H1 (cell line): ENCODE data around the gene MMP12. TPM values are rescaled to one million over a fixed set of nuclear protein-coding genes. Genes with fewer than 3 reads are reported as not detected.

ENCODE experiments used
- CTCF ChIA-PET: fragments of 300-600 bp; sonication (Branson Sonifier 250); formaldehyde crosslinking; loops from one replicate; lab custom pipeline; 2021; ENCODE audit not compliant: partially characterized antibody; lab: Charles Lee
- POLR2A ChIA-PET: fragments of 300-600 bp; sonication (Branson Sonifier 250); formaldehyde crosslinking; loops from one replicate; lab custom pipeline; 2021; ENCODE audit warnings: inconsistent platforms; ENCODE audit not compliant: partially characterized antibody; lab: Charles Lee
- DNase-seq, 2 experiments: peaks; one replicate each; pipeline versions ENCODE4 v3.0.0 to v3.0.0-alpha.2; 2010 to 2022; ENCODE audit warnings: low spot score in 2 of 2, low read depth in 1 of 2, mixed read lengths in 1 of 2
- FAIRE-seq: peaks from 2 replicates; lab custom pipeline; 2011; peaks lifted over from hg19 to GRCh38; lab: Jason Lieb, UNC
- H2AFZ ChIP-seq: 2 replicates; pipeline ENCODE4 v1.8.1; 2012; ENCODE audit warnings: low read length, inconsistent platforms
- H2AK5ac ChIP-seq: 2 replicates; pipeline ENCODE4 v1.6.1; 2013; ENCODE audit warnings: low read depth, low read length
- H2BK120ac ChIP-seq: replicated peaks from 2 replicates; pipeline ENCODE3; 2013; ENCODE audit warnings: low read depth, low read length, inconsistent platforms
- H2BK12ac ChIP-seq: 2 replicates; pipeline ENCODE4 v1.6.1; 2013; ENCODE audit warnings: low read depth, low read length
- H2BK15ac ChIP-seq: 2 replicates; pipeline ENCODE4 v1.6.1; 2013; ENCODE audit warnings: low read length
- H2BK20ac ChIP-seq: 2 replicates; pipeline ENCODE4 v1.6.1; 2013; ENCODE audit warnings: low read length
- H2BK5ac ChIP-seq: 2 replicates; pipeline ENCODE4 v1.6.1; 2013; ENCODE audit warnings: low read depth, low read length
- H3K14ac ChIP-seq: 2 replicates; pipeline ENCODE4 v1.6.1; 2013; ENCODE audit warnings: inconsistent platforms; ENCODE audit not compliant: insufficient read length
- H3K18ac ChIP-seq: 2 replicates; pipeline ENCODE4 v1.6.1; 2013; ENCODE audit warnings: low read length; ENCODE audit errors: extremely low read depth
- H3K23ac ChIP-seq: 2 replicates; pipeline ENCODE4 v1.6.1; 2013; ENCODE audit warnings: inconsistent platforms; ENCODE audit not compliant: insufficient read length
- H3K23me2 ChIP-seq: 2 replicates; pipeline ENCODE4 v1.6.1; 2013; ENCODE audit warnings: low read depth, low read length
- H3K27ac ChIP-seq: 2 replicates; pipeline ENCODE4 v1.6.1; 2011; ENCODE audit warnings: low read depth, low read length, inconsistent platforms
- H3K27me3 ChIP-seq, 4 experiments: replicated peaks in 1 of 4; 1 replicate in 1 of 4; 2 replicates in 3 of 4; pipeline versions ENCODE4 v1.6.1 to v1.8.1; 2011 to 2013; ENCODE audit warnings: low read length in 3 of 4, mild to moderate bottlenecking in 3 of 4, inconsistent platforms in 2 of 4, mixed read lengths in 2 of 4, moderate library complexity in 1 of 4; ENCODE audit not compliant: control insufficient read depth in 3 of 4, insufficient read depth in 3 of 4; ENCODE audit errors: extremely low read depth in 1 of 4
- H3K36me3 ChIP-seq, 4 experiments: 2 replicates each; pipeline versions ENCODE4 v1.6.1 to v1.8.1; 2011 to 2013; ENCODE audit warnings: mild to moderate bottlenecking in 4 of 4, low read length in 3 of 4, moderate library complexity in 2 of 4, control low read depth in 1 of 4, inconsistent platforms in 1 of 4; ENCODE audit not compliant: insufficient read depth in 4 of 4, control insufficient read depth in 2 of 4
- H3K4ac ChIP-seq: replicated peaks from 2 replicates; pipeline ENCODE3; 2013; ENCODE audit warnings: low read length, low read depth, mixed read lengths, inconsistent platforms; ENCODE audit not compliant: insufficient read length
- H3K4me1 ChIP-seq, 4 experiments: replicated peaks in 1 of 4; 1 replicate in 1 of 4; 2 replicates in 3 of 4; pipeline versions ENCODE4 v1.6.1 to v1.8.1; 2011 to 2013; ENCODE audit warnings: low read length in 3 of 4, inconsistent platforms in 2 of 4, mixed read lengths in 1 of 4; ENCODE audit not compliant: insufficient read depth in 4 of 4, control insufficient read depth in 3 of 4
- H3K4me2 ChIP-seq, 2 experiments: 2 replicates each; pipeline versions ENCODE4 v1.6.1 to v1.8.1; 2011 to 2013; ENCODE audit warnings: low read depth in 2 of 2, low read length in 2 of 2, control low read depth in 1 of 2, inconsistent platforms in 1 of 2, mild to moderate bottlenecking in 1 of 2; ENCODE audit not compliant: insufficient read depth in 1 of 2
- H3K4me3 ChIP-seq, 4 experiments: fragments of 200-600, 300-600 bp in 1 of 4; sonication (generic), shearing (Covaris generic), sonication (Bioruptor Twin) in 1 of 4; 2 replicates each; pipeline versions ENCODE4 v1.5.1 to v1.8.1; 2011 to 2016; ENCODE audit warnings: low read length in 4 of 4, low read depth in 3 of 4, control low read depth in 2 of 4, inconsistent platforms in 2 of 4, mild to moderate bottlenecking in 2 of 4, mixed read lengths in 1 of 4, moderate library complexity in 1 of 4; ENCODE audit not compliant: insufficient read depth in 2 of 4; ENCODE audit errors: extremely low read depth in 1 of 4
- H3K56ac ChIP-seq: replicated peaks from 2 replicates; pipeline ENCODE3; 2013; ENCODE audit warnings: low read depth, mild to moderate bottlenecking, mixed read lengths, low read length, inconsistent platforms; ENCODE audit not compliant: insufficient read length
- H3K79me1 ChIP-seq: 2 replicates; pipeline ENCODE4 v1.6.1; 2013; ENCODE audit warnings: low read depth, low read length, control low read depth
- H3K79me2 ChIP-seq, 2 experiments: 2 replicates each; pipeline versions ENCODE4 v1.6.1 to v1.8.1; 2012 to 2013; ENCODE audit warnings: low read length in 2 of 2, mild to moderate bottlenecking in 2 of 2, inconsistent platforms in 1 of 2; ENCODE audit not compliant: insufficient read depth in 2 of 2, control insufficient read depth in 1 of 2
- H3K9ac ChIP-seq, 4 experiments: replicated peaks in 1 of 4; 1 replicate in 1 of 4; 2 replicates in 3 of 4; pipeline versions ENCODE4 v1.6.1 to v1.8.1; 2011 to 2013; ENCODE audit warnings: low read depth in 3 of 4, low read length in 3 of 4, control low read depth in 2 of 4, mild to moderate bottlenecking in 2 of 4, moderate library complexity in 2 of 4, inconsistent platforms in 1 of 4; ENCODE audit errors: extremely low read depth in 1 of 4
- H3K9me3 ChIP-seq, 2 experiments: 2 replicates each; pipeline versions ENCODE4 v1.6.1 to v1.8.1; 2012 to 2013; ENCODE audit warnings: mild to moderate bottlenecking in 2 of 2, moderate library complexity in 2 of 2, control low read depth in 1 of 2, inconsistent platforms in 1 of 2, low read depth in 1 of 2, low read length in 1 of 2, mixed read lengths in 1 of 2; ENCODE audit not compliant: insufficient read depth in 2 of 2
- H4K20me1 ChIP-seq, 2 experiments: replicated peaks in 1 of 2; 2 replicates each; pipeline versions ENCODE3 to v1.8.1; 2011 to 2013; ENCODE audit warnings: inconsistent platforms in 2 of 2, low read length in 2 of 2, mild to moderate bottlenecking in 1 of 2; ENCODE audit not compliant: insufficient read depth in 2 of 2, control insufficient read depth in 1 of 2
- H4K5ac ChIP-seq: 2 replicates; pipeline ENCODE4 v1.6.1; 2013; ENCODE audit warnings: low read length, low read depth, mixed read lengths, inconsistent platforms; ENCODE audit not compliant: insufficient read length
- H4K8ac ChIP-seq: 2 replicates; pipeline ENCODE4 v1.8.0; 2013; ENCODE audit warnings: mild to moderate bottlenecking, moderate library complexity, low read length, inconsistent platforms; ENCODE audit not compliant: insufficient read depth; ENCODE audit errors: extremely low read depth
- H4K91ac ChIP-seq: replicated peaks from 2 replicates; pipeline ENCODE3; 2013; ENCODE audit warnings: low read length, mixed read lengths, inconsistent platforms; ENCODE audit not compliant: insufficient read length
- BCL11A ChIP-seq, 2 experiments: IDR thresholded peaks; one replicate each; pipeline ENCODE4 v1.6.1; 2011; ENCODE audit warnings: low read depth in 2 of 2, low read length in 2 of 2, mild to moderate bottlenecking in 2 of 2
- CHD2 ChIP-seq: IDR thresholded peaks from 2 replicates; pipeline ENCODE4 v1.6.1; 2012; ENCODE audit warnings: low read length, improper control_type of control experiment
- JUN ChIP-seq: IDR thresholded peaks from 2 replicates; pipeline ENCODE4 v1.6.1; 2011; ENCODE audit warnings: low read depth, mild to moderate bottlenecking, improper control_type of control experiment, low read length
- NANOG ChIP-seq: IDR thresholded peaks from 2 replicates; pipeline ENCODE4 v1.6.1; 2011; ENCODE audit warnings: low read length, low read depth, mild to moderate bottlenecking, inconsistent platforms; ENCODE audit not compliant: insufficient read depth, poor library complexity, severe bottlenecking
- POLR2AphosphoS5 ChIP-seq: IDR thresholded peaks from 2 replicates; pipeline ENCODE4 v1.6.1; 2011; ENCODE audit warnings: low read depth, low read length
- RNF2 ChIP-seq: fragments of 200-900, 300-1000 bp; sonication (generic); IDR thresholded peaks from 2 replicates; pipeline ENCODE4 v1.7.1; 2016; ENCODE audit warnings: borderline replicate concordance, low read depth, mild to moderate bottlenecking, antibody characterized with exemption, low read length; ENCODE audit not compliant: poor library complexity, severe bottlenecking; ENCODE audit errors: missing control alignments
- ZNF274 ChIP-seq: IDR thresholded peaks from 2 replicates; pipeline ENCODE4 v1.7.0; 2012; ENCODE audit warnings: low read length, borderline replicate concordance; ENCODE audit errors: extremely low read depth
- WGBS, 2 experiments: shearing (Covaris generic) in 1 of 2; methylation state at CpG; one replicate each; pipeline versions ENCODE4 v1.1.6 to v1.1.7; 2013 to 2015; ENCODE audit warnings: low lambda C conversion rate in 2 of 2, mixed read lengths in 2 of 2, inconsistent platforms in 1 of 2, low coverage in 1 of 2, missing lambda C conversion rate in 1 of 2; ENCODE audit not compliant: insufficient replicate concordance in 2 of 2, insufficient coverage in 1 of 2, insufficient read length in 1 of 2; ENCODE audit errors: extremely low coverage in 1 of 2, missing lambda C conversion rate in 1 of 2; 5-methylcytosine and 5-hydroxymethylcytosine counted together
- polyA plus RNA-seq, 7 experiments: library from polyadenylated mRNA; depleted of rRNA in 3 of 7; stranded (reverse) in 5 of 7; unstranded in 2 of 7; fragments of >200 nt in 5 of 7; fragments of 200-250 nt in 2 of 7; gene quantifications; 1 replicate in 5 of 7; 2 replicates in 1 of 7; 4 replicates in 1 of 7; pipeline versions ENCODE4 v1.2.1 to v1.2.3, GENCODE V29; 2011 to 2013; ENCODE audit warnings: missing spikeins in 2 of 7, mixed read lengths in 2 of 7
- total RNA-seq: library from RNA; stranded (reverse); fragmentation: NEBNext Ultra II Directional; extraction: Animal tissue kit (Norgen Biotek cat#: 25700); gene quantifications from 2 replicates; pipeline ENCODE4 v1.2.1, GENCODE V29; 2021

Gene MMP12
- total and polyA plus RNA-seq, 2 of the 8 experiments (the other 6 are each of a cell fraction or from before 2014, with no cell fraction given) = not detected

DNA sequence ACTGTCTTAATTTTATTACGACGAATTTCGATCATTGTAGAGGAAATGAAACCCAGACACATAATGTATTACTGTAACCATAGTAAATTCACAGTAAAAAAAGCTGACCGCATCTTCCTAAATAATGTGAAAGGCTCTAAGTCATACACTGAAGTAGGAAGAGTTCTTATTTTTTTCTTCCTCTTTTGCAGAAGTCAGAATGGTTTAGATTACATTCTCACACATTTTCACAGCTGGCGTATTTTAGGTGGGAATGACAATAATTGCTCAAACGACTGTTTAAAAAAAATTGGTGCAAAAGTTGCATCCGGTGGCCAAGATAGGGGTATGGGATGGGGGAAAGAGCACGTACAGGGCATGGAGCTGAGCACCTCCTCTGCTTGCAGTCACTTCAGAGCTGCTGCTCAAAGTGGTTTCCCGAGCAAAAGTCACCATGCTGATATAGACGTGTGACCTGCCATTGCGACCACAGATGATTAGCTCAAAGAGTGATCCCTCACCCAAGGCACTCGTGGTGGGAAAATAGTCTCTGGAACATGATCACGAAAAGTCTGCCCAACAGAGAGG is 45.4 kb upstream of the MMP12 start:
- ChIA-PET POLR2A (no interaction called here), CTCF (interaction anchor here (1.0 to 8.4 kb wide), 6 partner anchors 8 to 188 kb away, joined by 3 to 60 read pairs (median 4); no protein-coding TSS in a partner anchor)
- Histone ChIP-seq H2BK5ac (no peak overlapping the region), H2BK15ac (no peak overlapping the region), H3K79me1 (no peaks in the 10 kb centered on the region), H3K23ac (no peak overlapping the region), H4K8ac (no peak overlapping the region), H3K9me3 (no peaks in the 10 kb centered on the region), H3K56ac (no peak overlapping the region), H2BK120ac (no peak overlapping the region), H4K20me1 (no peaks in the 10 kb centered on the region), H2AK5ac (no peak overlapping the region), H3K27me3 (no peaks in the 10 kb centered on the region), H3K9ac (no peak overlapping the region), H3K14ac (no peak overlapping the region), H4K5ac (no peak overlapping the region), H3K4me3 (no peak overlapping the region), H3K18ac (no peak overlapping the region), H2BK20ac (no peak overlapping the region), H3K27ac (no peak overlapping the region), H2AFZ (no peak overlapping the region), H3K4me2 (no peak overlapping the region), H3K23me2 (no peaks in the 10 kb centered on the region), H3K36me3 (no peaks in the 10 kb centered on the region), H4K91ac (no peak overlapping the region), H3K79me2 (no peaks in the 10 kb centered on the region), H3K4ac (no peak overlapping the region), H2BK12ac (no peak overlapping the region), H3K4me1 (no peaks in the 10 kb centered on the region)
- DNase-seq (no peak), FAIRE-seq (no peak)
- 92% methylated on average over 13 of the region's 13 CpGs; no CpG with 5 or more reads in 1 of the 2 experiments for WGBS, 2 experiments
- no peak for TF ChIP-seq RNF2
- TF ChIP-seq CHD2 = no peak
- TF ChIP-seq BCL11A (IDR thresholded peaks at IDR 0.05; ENCODE audit: low read depth in 2 of 2, low read length in 2 of 2) = no peak
- no peak for TF ChIP-seq POLR2AphosphoS5
- no peak for TF ChIP-seq NANOG
- TF ChIP-seq JUN = no peak
- TF ChIP-seq ZNF274 = no peak
